Upper lobe of left lung (tissue), 4 donors: ENCODE measurements around the gene FALEC.

Experiments
- CTCF ChIP-seq, 6 experiments: fragments of 450-650 bp in 4 of 6; fragments of 200-600 bp in 2 of 6; sonication (generic) in 2 of 6; IDR thresholded peaks; one replicate each; pipeline ENCODE4 v1.5.1; 2016 to 2019; ENCODE audit warnings: antibody characterized with exemption in 6 of 6
- EP300 ChIP-seq, 4 donors: sonication (generic); formaldehyde crosslinking; IDR thresholded peaks; one replicate each; pipeline ENCODE4 v1.5.1; 2017; ENCODE audit warnings: antibody characterized with exemption in 4 of 4, control low read depth in 2 of 4
- POLR2A ChIP-seq, 4 donors: fragments of 450-650 bp; IDR thresholded peaks; one replicate each; pipeline ENCODE4 v1.5.1; 2016 to 2017; ENCODE audit warnings: antibody characterized with exemption in 4 of 4, mild to moderate bottlenecking in 2 of 4
- POLR2AphosphoS5 ChIP-seq, 2 donors: sonication (generic); formaldehyde crosslinking; IDR thresholded peaks; one replicate each; pipeline ENCODE4 v1.5.1; 2017; ENCODE audit warnings: antibody characterized with exemption in 2 of 2

- TF ChIP-seq CTCF (IDR thresholded peaks at IDR 0.05) (no peak), POLR2AphosphoS5 (IDR thresholded peaks at IDR 0.05) (no peak), POLR2A (IDR thresholded peaks at IDR 0.05) (no peak), EP300 (IDR thresholded peaks at IDR 0.05) (no peak)
These were observed 37.3 kb downstream of the FALEC start for GRCh38 chr1:150552911-150553289.
